Measurements from ENCODE around the gene CFHR5. TPM values are rescaled to one million over a fixed set of nuclear protein-coding genes. Genes with fewer than 3 reads are reported as not detected.

The CFHR5 gene
- total RNA-seq, 1 experiment from 2014 or later, result not detected

- Mint-ChIP-seq H3K4me3 (ENCODE audit: unreplicated experiment) (no peak overlapping the region), H3K27ac (ENCODE audit: unreplicated experiment) (no peak overlapping the region), H3K27me3 (ENCODE audit: insufficient read depth, unreplicated experiment) (peaks cover 4% of the 10 kb centered on the region), H3K4me1 (ENCODE audit: low read depth, unreplicated experiment) (no peaks in the 10 kb centered on the region), H3K9me3 (ENCODE audit: unreplicated experiment) (no peaks in the 10 kb centered on the region), H3K36me3 (ENCODE audit: insufficient read depth, unreplicated experiment) (no peaks in the 10 kb centered on the region)
- no peaks in the 10 kb centered on the region for H3K27me3 ChIP-seq (replicated peaks; ENCODE audit: control insufficient read depth, insufficient read depth, low read length)
- TF ChIP-seq CTCF (IDR thresholded peaks at IDR 0.05; ENCODE audit: insufficient read depth in 1 of 2, low read depth in 1 of 2, low read length in 1 of 2, severe bottlenecking in 1 of 2, unreplicated experiment in 1 of 2), result no peak
- H3K36me3 ChIP-seq (ENCODE audit: control insufficient read depth, insufficient read depth, low read length), result no peaks in the 10 kb centered on the region
- BruUV-seq (replicated peaks), result no TSS peak
- no peaks in the 10 kb centered on the region for H3K4me1 ChIP-seq
- DNase-seq, result no peak
- no peaks in the 10 kb centered on the region for H3K9me3 ChIP-seq
- intact Hi-C loops (cut with micrococcal nuclease; ENCODE audit: unreplicated experiment), result no loop called here
- no peak overlapping the region for H3K4me3 ChIP-seq (ENCODE audit: low read depth, low read length)
- ChIA-PET POLR2A (no interaction called here), CTCF (no interaction called here)
Observed at GRCh38 chr1:197049100-197049499, 71.7 kb downstream of the CFHR5 start.

Other genes with a start within 250 kb of the CFHR5 start
- gene CFHR3, start 202.7 kb upstream of the CFHR5 start, total RNA-seq (2022), result not detected in 2 replicates
- gene CFHR1, start 157.8 kb upstream of the CFHR5 start, total RNA-seq (2022), result not detected in 2 replicates
- gene CFHR4, start 89.5 kb upstream of the CFHR5 start, total RNA-seq (2022), result not detected in 2 replicates
- not detected in 2 replicates for gene CFHR2, start 33.8 kb upstream of the CFHR5 start, total RNA-seq (2022)
- 0.39 TPM in 1 of 2 replicates, not detected in the other for gene F13B, start 89.7 kb downstream of the CFHR5 start, total RNA-seq (2022)
- 41.9 and 42.7 TPM in 2 replicates for gene ASPM, start 169.1 kb downstream of the CFHR5 start, total RNA-seq (2022)
- gene ZBTB41, start 223.7 kb downstream of the CFHR5 start, total RNA-seq (2022), result 7.2 and 7.9 TPM in 2 replicates